ENCODE measurements around the gene ADAM21. TPM values are rescaled to one million over a fixed set of nuclear protein-coding genes. Genes with fewer than 3 reads are reported as not detected.
"Not testable (repeated sequence)": the region's sequence is repeated elsewhere in the genome, so short reads cannot be mapped to it uniquely, and the experiment has no call there.

Gene ADAM21
- total RNA-seq, 1 donor from 2014 or later, result 0.38 TPM

DNA sequence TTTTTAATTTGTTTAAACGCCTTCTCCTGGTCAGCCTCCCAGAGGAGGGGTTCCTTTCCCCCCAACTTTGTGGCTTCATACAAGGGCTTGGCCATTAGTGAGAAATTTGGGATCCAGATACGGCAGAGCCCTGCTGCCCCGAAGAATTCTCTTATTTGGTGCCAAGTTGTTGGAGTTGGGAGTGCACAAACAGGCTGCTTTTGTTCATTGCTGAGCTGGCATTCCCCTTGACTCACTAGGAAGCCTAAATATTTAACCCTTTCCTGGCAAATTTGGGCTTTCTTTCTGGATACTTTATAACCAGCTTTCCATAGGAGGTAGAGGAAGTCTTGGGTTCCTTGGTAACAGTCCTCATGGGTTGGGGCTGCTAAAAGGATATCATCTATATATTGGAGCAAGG is 10.3 kb upstream of the ADAM21 start:
- no peaks in the 10 kb centered on the region for H3K4me1 ChIP-seq
- TF ChIP-seq, protein P1, sequence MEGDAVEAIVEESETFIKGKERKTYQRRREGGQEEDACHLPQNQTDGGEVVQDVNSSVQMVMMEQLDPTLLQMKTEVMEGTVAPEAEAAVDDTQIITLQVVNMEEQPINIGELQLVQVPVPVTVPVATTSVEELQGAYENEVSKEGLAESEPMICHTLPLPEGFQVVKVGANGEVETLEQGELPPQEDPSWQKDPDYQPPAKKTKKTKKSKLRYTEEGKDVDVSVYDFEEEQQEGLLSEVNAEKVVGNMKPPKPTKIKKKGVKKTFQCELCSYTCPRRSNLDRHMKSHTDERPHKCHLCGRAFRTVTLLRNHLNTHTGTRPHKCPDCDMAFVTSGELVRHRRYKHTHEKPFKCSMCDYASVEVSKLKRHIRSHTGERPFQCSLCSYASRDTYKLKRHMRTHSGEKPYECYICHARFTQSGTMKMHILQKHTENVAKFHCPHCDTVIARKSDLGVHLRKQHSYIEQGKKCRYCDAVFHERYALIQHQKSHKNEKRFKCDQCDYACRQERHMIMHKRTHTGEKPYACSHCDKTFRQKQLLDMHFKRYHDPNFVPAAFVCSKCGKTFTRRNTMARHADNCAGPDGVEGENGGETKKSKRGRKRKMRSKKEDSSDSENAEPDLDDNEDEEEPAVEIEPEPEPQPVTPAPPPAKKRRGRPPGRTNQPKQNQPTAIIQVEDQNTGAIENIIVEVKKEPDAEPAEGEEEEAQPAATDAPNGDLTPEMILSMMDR (IDR thresholded peaks at IDR 0.05; ENCODE audit: borderline replicate concordance), result no peak
- peaks cover 58% of the 10 kb centered on the region for H3K9me3 ChIP-seq (replicated peaks)
- H3K27ac ChIP-seq (replicated peaks), result no peak overlapping the region
- no peaks in the 10 kb centered on the region for H3K27me3 ChIP-seq (ENCODE audit: low read depth)
- intact Hi-C loops (cut with micrococcal nuclease), result no loop called here
- peaks cover 26% of the 10 kb centered on the region for H3K36me3 ChIP-seq
- no peak for DNase-seq
- no peak overlapping the region for H3K4me3 ChIP-seq

DNA sequence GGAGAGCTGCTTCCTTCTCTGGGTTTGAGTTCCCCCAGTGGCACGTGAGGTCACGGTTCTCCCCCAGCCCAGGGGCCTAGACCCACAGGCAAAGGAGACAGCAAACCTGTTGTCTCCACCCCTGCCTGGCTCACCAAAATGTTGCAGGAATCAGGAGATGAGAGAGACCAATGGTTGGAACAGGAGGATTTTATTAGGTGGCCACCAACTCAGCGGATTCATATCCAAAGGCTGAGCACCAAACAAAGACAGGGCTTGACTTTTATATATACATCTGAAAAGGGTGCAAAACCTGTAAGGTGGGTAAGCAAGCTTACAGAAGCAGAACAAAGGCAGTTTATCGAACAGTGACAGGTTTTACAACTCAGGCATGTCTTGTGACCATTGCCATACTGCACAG is 9.2 kb upstream of the ADAM21 start:
- H3K27ac ChIP-seq (replicated peaks), result no peak overlapping the region
- H3K9me3 ChIP-seq (replicated peaks), result peaks cover 48% of the 10 kb centered on the region
- TF ChIP-seq, protein P1 (IDR thresholded peaks at IDR 0.05; ENCODE audit: borderline replicate concordance), result no peak
- no peaks in the 10 kb centered on the region for H3K27me3 ChIP-seq (ENCODE audit: low read depth)
- DNase-seq, result no peak
- peaks cover 26% of the 10 kb centered on the region for H3K36me3 ChIP-seq
- H3K4me1 ChIP-seq, result no peaks in the 10 kb centered on the region
- intact Hi-C loops (cut with micrococcal nuclease), result no loop called here
- H3K4me3 ChIP-seq, result no peak overlapping the region

DNA sequence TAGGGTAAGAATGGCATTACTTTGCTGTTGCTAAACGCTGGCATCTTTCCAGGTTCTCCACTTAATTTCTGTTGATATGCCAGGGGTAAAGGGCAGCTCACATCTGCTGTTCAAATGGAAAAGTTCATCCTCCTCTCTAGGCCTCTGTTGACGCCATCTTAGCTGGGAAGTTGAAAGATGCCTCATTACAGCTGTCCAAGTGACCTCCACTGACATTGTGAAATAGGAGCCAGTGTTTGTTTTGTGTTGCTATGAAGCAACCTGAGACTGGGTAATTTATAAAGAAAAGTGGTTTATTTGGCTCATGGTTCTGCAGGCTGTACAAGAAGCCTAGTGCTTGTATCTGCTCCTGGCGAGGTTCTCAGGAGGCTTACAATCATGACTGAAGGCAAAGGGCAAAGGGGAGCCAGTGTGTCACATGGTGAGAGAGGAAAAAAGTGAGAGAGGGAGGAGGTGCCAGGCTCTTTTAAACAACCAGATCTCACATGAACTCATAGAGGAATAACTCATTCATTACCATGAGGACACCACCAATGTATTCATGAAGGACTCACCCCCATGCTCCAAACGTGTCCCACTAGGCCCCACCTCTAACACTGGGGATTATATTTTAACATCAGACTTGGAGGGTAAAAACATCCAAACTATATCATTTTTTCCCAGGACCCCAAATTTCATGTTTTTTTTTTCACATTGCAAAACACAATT is 3.2 kb upstream of the ADAM21 start:
- no peak for DNase-seq
- Histone ChIP-seq H3K36me3 (peaks cover 15% of the 10 kb centered on the region), H3K27ac (replicated peaks) (no peak overlapping the region), H3K4me1 (no peaks in the 10 kb centered on the region), H3K4me3 (no peak overlapping the region), H3K27me3 (ENCODE audit: low read depth) (no peaks in the 10 kb centered on the region), H3K9me3 (replicated peaks) (peaks cover 21% of the 10 kb centered on the region)
- intact Hi-C loops (cut with micrococcal nuclease), result no loop called here
- TF ChIP-seq, protein P1 (IDR thresholded peaks at IDR 0.05; ENCODE audit: borderline replicate concordance), result no peak

DNA sequence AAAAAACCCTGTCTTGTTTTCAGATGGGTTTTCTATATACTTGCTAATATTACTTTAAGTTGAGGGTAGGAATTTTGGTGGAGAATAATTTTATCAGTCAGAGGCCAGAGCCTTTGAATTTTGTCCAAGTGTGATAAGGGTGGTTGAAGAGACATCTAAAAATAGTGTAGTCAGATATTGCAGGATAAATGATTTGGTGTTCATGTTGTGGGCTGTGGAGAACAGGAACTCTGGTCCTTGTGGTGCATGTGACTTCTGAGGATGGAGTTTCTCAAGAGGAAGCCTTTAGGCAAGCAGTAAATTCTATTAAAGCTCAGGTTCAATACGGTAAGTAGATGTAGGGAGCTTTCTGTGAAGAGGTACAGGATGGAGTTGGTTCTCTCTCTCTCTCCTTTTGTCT is 2.8 kb downstream of the ADAM21 start:
- TF ChIP-seq, protein P1 (IDR thresholded peaks at IDR 0.05; ENCODE audit: borderline replicate concordance), result no peak
- Histone ChIP-seq H3K36me3 (no peaks in the 10 kb centered on the region), H3K27me3 (ENCODE audit: low read depth) (no peaks in the 10 kb centered on the region), H3K4me1 (peaks cover 10% of the 10 kb centered on the region), H3K27ac (replicated peaks) (no peak overlapping the region), H3K4me3 (no peak overlapping the region), H3K9me3 (replicated peaks) (no peaks in the 10 kb centered on the region)
- intact Hi-C loops (cut with micrococcal nuclease), result no loop called here
- no peak for DNase-seq

DNA sequence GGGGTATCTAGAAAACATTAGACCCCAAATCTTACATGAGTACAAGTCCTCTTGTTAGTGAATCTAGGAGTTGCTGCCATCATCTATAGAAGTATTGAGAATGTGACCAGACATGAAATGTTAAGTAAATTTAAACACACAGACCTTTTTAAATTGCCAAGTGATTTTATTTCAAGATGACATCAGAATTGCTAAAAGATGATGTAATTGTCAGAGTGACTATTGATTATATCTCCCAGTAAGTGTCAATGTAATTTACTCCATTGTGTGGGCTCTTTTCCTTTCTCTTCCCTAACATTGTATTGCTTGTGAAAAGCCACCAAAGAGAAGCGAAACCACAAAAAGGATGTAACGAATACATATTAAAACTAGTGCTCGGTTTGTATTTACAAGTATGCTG is 16.8 kb downstream of the ADAM21 start:
- intact Hi-C loops (cut with micrococcal nuclease), result no loop called here
- peaks cover 4% of the 10 kb centered on the region for H3K4me1 ChIP-seq
- TF ChIP-seq, protein P1 (IDR thresholded peaks at IDR 0.05; ENCODE audit: borderline replicate concordance), result no peak
- no peak for DNase-seq
- H3K4me3 ChIP-seq, result no peak overlapping the region
- H3K9me3 ChIP-seq (replicated peaks), result no peaks in the 10 kb centered on the region
- H3K27me3 ChIP-seq (ENCODE audit: low read depth), result no peaks in the 10 kb centered on the region
- peaks cover 18% of the 10 kb centered on the region for H3K36me3 ChIP-seq
- no peak overlapping the region for H3K27ac ChIP-seq (replicated peaks)

DNA sequence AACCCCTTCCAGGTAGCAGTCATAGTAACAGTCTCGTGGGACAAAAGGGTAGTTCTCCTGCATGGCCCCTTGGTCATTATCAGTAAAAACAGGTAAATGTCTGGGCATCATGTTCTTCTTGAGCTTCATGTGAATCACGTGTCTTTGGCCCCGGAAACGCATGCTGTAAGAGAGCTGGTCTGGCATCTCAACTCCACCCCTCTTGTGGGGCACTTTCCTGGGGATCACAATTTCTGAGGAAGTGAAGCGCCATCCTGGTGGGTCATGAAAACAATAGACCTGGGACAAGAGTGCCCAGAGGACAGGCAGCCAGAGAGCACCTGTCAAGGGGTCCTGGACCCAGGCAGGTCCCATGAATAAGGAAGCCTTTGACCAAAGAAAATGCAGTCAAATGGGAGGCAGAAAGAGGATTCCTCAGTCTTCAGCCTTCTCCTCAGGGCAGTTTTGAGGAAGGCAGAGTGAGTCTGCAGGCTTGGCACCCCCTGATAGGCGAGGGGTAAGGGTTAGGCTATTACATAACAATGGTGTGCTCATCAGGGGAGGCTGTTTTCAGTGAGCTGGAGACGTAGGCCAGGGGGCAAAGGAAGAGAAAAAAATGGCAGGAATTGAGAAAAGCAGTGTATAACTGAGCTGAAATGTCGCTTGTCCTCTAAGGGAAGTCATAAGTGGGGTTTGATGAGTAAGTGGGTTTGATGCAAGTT is 19.0 kb downstream of the ADAM21 start:
- H3K27ac ChIP-seq (replicated peaks); intact Hi-C loops (cut with micrococcal nuclease); H3K27me3 ChIP-seq (ENCODE audit: low read depth); H3K9me3 ChIP-seq (replicated peaks); DNase-seq; H3K4me1 ChIP-seq; H3K4me3 ChIP-seq: not testable (repeated sequence)
- peaks cover 18% of the 10 kb centered on the region for H3K36me3 ChIP-seq

All from left ventricle myocardium inferior (tissue), 1 donor.